Activated CD4-positive, CD25-positive, alpha-beta regulatory T cell treated with anti-CD3 and anti-CD28 coated beads, Interleukin-2, amount 50 U/mL, for 24 hours (primary cell): ENCODE data around the gene KCNN3.
A peak's percentile ranks its signal among the peaks of the same experiment; 100 is the strongest.

Experiments used
- ATAC-seq, 2 donors: fragments of 150-1000 bp; cut with Tn5 transposase; one replicate each; pipeline ENCODE4 v1.10.0; 2021; ENCODE audit warnings: mild to moderate bottlenecking in 1 of 2, moderate library complexity in 1 of 2

The KCNN3 gene

GRCh38 chr1:154769193-154769895 is 100.7 kb downstream of the KCNN3 start:
- no peak for ATAC-seq

DNA sequence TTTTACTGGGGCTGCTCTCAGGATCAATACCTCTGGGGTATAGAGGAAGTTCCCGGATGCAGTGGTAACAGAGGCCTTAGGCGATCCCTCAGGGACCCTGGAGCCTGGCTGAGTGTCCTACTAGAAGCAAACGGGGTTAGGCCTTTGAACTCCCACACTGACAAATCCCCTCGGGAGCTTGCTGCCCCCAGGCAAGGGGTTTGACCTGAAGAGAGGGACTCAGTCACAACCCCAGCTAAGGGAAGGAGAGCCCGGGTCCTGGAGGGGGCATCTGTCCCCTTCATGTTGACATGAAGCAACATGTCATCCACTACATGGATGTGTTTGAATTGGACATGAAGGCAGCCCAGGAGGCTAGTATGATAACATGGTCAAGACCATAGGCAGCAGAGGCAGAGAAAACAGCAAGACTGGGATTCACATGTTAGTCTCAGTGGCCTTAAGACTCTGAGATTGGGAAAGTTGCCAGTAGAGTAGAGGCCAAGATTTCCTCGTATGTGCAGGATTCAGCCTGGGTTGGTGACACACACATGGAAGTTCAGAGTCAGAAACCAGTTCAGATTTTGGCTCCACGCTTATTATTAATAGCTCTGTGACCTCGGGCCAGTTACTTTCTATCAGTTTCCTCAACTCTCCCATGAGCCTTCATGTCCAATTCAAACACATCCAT is 101.5 kb downstream of the KCNN3 start:
- ATAC-seq, result no peak

DNA sequence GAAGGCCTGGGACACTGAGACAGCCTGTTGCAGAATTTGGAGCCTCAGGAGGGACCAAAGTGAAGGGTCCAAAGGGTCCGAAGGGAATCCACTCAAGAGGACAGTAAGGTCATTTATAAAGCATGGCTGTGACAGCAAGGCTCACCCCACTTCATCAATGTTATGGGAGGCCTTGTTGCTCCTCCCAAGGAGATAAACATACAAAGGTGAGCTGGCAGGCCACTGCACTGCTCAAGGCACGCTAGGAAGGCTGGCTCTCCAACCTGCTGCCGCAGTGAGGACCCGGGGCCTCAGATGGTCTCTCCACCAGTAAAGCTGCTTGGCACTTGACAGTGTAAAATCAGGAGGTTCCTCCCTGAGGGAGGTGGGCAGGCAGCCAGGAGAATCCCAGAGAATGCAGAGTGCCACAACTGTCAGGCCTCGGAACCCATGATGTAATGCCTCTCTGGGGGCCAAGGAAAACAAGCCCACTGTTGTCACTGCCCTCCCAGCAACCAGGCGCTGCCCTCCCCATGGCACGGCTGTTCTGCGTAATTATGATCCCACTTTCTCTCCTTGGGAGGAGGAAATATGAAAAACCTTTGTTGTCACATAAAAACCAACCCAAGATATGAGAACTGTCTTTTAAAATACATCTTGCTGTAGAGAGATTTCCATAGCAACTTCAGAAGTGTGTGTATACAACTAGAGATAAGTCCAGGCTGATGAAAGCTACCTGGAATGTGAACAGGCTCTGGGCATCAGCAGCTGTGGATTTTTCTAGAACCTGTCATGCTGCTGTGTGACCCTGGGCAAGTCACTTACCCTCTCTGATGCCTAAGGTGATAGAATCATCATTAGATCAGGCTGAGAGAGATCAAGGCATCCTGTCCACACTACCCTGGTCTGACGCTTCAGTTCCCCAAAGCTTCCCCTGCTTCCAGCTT is 102.5 kb downstream of the KCNN3 start:
- no peak for ATAC-seq

DNA sequence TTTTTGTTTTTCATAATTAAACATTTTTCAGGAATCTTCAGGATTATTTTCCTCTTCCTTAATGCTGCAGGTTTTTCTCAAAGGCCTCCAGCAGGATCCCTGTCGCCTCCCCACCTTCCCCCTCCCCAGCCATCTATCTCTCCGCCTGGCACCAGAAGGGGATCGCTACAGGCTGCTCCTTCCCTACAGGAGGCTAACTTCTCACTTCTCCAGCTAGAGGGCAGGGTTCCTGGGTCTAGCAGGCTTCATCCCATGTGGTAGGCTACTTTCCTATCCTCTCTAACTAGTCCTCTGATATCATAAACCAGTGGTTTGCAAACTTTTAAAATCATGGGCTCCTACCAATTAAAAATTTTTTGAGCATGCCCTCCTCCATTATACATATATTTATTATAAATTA is 104.1 kb downstream of the KCNN3 start:
- no peak for ATAC-seq

DNA sequence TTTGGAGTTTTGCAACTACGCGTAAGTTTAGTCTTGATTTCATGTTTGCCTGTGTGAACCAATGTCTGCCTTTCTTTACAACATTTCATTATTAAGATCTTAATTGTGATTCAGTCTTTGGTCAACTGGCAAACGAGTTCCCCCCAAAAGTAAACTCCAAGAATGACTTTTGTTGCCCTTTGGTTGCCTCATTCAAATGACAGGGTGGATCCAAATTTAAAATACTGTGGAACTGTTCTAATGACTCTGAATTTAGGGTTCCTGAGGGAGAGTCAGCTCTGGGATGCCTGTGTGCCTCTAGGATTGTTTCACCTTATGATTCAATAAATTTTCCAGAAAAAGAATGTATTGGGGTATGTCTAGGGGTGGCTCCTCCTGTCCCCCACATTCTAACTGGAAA is 105.3 kb downstream of the KCNN3 start:
- ATAC-seq, result no peak

DNA sequence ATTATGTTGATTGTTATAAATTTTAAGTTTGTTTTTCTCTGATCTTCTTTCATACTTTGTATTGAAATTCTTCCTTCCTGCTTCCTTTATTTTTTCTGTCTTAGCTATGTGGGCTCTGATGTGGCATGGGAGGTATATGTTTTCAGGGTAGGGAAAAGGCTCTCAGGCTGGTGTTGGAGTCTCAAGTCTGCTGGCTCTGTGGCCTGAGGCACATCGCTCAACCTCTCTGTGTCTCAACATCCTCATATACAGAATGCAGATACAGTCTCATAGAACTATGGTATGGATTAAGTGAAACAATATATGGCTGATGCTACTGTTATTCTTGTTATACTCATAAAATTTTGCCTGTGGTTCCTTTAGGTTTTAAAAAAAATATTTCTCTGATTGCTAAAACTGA is 105.9 kb downstream of the KCNN3 start:
- no peak for ATAC-seq

DNA sequence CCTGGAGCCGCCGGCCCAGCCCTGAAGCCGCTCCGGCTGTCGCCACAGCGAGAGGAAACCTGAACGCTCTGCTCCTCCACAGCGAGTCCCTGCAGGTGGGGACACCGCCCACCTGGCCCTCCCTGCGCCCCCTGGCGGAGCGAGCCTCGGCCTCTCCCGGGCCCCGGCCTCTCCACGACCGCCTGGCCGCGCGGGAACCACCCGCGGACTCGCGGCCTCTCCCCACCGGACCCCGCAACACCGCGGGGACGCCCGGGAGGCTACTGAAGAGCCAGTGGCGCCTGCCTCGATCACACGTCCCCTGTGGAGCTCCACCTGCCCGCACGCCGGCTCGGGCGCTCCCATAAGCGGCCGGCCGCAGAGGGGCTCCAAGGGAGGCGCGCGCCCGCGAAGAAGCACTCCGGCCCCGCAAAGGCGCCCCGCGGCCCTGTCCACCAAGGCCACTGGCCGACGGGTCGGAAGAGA is 109.6 kb downstream of the KCNN3 start:
- ATAC-seq, result peak; percentile 95 to 96

GRCh38 chr1:154759793-154760192 is 110.3 kb downstream of the KCNN3 start:
- no peak for ATAC-seq

DNA sequence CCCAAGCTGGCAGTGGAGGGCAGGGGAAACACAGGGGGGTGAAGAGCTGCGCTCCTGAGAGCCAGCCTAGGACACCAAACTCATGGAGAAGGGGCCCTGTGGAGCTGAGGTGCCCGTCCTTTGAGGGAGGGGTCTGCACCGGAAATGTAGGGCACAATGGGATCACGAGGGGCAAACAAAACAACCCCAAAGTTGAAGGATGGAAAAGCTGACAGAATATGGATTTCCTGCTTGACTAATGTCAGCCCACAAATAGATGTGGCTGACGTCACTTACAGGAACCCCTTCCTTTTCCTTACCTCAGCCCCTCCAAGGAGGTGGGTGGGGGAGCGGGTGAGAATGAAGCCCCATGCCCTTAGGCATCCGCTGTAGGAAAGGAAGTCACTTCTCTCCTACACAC is 110.9 kb downstream of the KCNN3 start:
- ATAC-seq, result peak; percentile 27 to 46

GRCh38 chr1:154758346-154758745 is 111.7 kb downstream of the KCNN3 start:
- ATAC-seq, result no peak

- no peak for ATAC-seq
Observed at GRCh38 chr1:154756793-154757548, 113.1 kb downstream of the KCNN3 start.

GRCh38 chr1:154755858-154756730 is 114.0 kb downstream of the KCNN3 start:
- ATAC-seq, result no peak

- ATAC-seq, result no peak
Observed at GRCh38 chr1:154753426-154753825, 116.7 kb downstream of the KCNN3 start.

GRCh38 chr1:154752273-154753030 is 117.6 kb downstream of the KCNN3 start:
- ATAC-seq, result no peak

- ATAC-seq, result peak in 1 of 2 donors; percentile 15
Observed at GRCh38 chr1:154751690-154752089, 118.4 kb downstream of the KCNN3 start.

GRCh38 chr1:154750681-154751665 is 119.1 kb downstream of the KCNN3 start:
- no peak for ATAC-seq

GRCh38 chr1:154749078-154749760 is 120.9 kb downstream of the KCNN3 start:
- peak in 1 of 2 donors; percentile 46 for ATAC-seq

GRCh38 chr1:154748405-154748775 is 121.7 kb downstream of the KCNN3 start:
- ATAC-seq, result no peak
